GM19351 (cell line): ENCODE measurements around the gene OGT.
"Not testable (repeated sequence)": the region's sequence is repeated elsewhere in the genome, so short reads cannot be mapped to it uniquely, and the experiment has no call there.

ENCODE experiments used
- ATAC-seq: cut with Tn5 transposase; IDR thresholded peaks from one replicate; pipeline ENCODE4 v1.9.1; 2021; ENCODE audit warnings: mild to moderate bottlenecking, moderate library complexity; ENCODE audit not compliant: unreplicated experiment

OGT gene

GRCh38 chrX:71532753-71533425 lies at the start of gene OGT:
OGT (plus strand) TSS chrX:71533104; CDS start chrX:71533300, 196 bp downstream.
- peak; percentile 74 for ATAC-seq

- no peak for ATAC-seq
Measured at GRCh38 chrX:71487814-71488213, 45.1 kb upstream of the OGT start.

GRCh38 chrX:71489540-71489939 lies 43.4 kb upstream of the OGT start:
- no peak for ATAC-seq

GRCh38 chrX:71492231-71493065 lies 40.5 kb upstream of the OGT start:
- peak; percentile 59 for ATAC-seq

GRCh38 chrX:71493111-71493613 lies 39.7 kb upstream of the OGT start:
- ATAC-seq: no peak

- not testable (repeated sequence) for ATAC-seq
Measured at GRCh38 chrX:71495979-71496378, 36.9 kb upstream of the OGT start.

GRCh38 chrX:71496476-71496875 lies 36.4 kb upstream of the OGT start:
- no peak for ATAC-seq

GRCh38 chrX:71502080-71502479 lies 30.8 kb upstream of the OGT start:
- not testable (repeated sequence) for ATAC-seq

- ATAC-seq: no peak
Measured at GRCh38 chrX:71504346-71504745, 28.6 kb upstream of the OGT start.

- no peak for ATAC-seq
Measured at GRCh38 chrX:71509289-71509688, 23.6 kb upstream of the OGT start.

GRCh38 chrX:71510161-71510560 lies 22.7 kb upstream of the OGT start:
- no peak for ATAC-seq

- not testable (repeated sequence) for ATAC-seq
Measured at GRCh38 chrX:71513731-71514130, 19.2 kb upstream of the OGT start.

- ATAC-seq: peak; percentile 95
Measured at GRCh38 chrX:71514367-71515037, 18.4 kb upstream of the OGT start.

- ATAC-seq: no peak
Measured at GRCh38 chrX:71515038-71515396, 17.9 kb upstream of the OGT start.

GRCh38 chrX:71525316-71525715 lies 7.6 kb upstream of the OGT start:
- no peak for ATAC-seq

GRCh38 chrX:71532078-71532752 lies 689 bp upstream of the OGT start:
- ATAC-seq: peak; percentile 3

GRCh38 chrX:71533516-71533850 lies 579 bp downstream of the OGT start:
- no peak for ATAC-seq

- ATAC-seq: no peak
Measured at GRCh38 chrX:71533851-71534561, 1.1 kb downstream of the OGT start.

GRCh38 chrX:71534773-71535544 lies 2.1 kb downstream of the OGT start:
- ATAC-seq: no peak

- ATAC-seq: no peak
Measured at GRCh38 chrX:71536285-71536684, 3.4 kb downstream of the OGT start.
